IPS-NIHi11 (cell line): ENCODE measurements around the gene ST7.
"Not testable (repeated sequence)": the region's sequence is repeated elsewhere in the genome, so short reads cannot be mapped to it uniquely, and the experiment has no call there.

Source experiments
- DNase-seq: peaks from one replicate; pipeline ENCODE4 v3.0.0; 2012; ENCODE audit warnings: mixed read lengths, low spot score

Gene ST7

DNA sequence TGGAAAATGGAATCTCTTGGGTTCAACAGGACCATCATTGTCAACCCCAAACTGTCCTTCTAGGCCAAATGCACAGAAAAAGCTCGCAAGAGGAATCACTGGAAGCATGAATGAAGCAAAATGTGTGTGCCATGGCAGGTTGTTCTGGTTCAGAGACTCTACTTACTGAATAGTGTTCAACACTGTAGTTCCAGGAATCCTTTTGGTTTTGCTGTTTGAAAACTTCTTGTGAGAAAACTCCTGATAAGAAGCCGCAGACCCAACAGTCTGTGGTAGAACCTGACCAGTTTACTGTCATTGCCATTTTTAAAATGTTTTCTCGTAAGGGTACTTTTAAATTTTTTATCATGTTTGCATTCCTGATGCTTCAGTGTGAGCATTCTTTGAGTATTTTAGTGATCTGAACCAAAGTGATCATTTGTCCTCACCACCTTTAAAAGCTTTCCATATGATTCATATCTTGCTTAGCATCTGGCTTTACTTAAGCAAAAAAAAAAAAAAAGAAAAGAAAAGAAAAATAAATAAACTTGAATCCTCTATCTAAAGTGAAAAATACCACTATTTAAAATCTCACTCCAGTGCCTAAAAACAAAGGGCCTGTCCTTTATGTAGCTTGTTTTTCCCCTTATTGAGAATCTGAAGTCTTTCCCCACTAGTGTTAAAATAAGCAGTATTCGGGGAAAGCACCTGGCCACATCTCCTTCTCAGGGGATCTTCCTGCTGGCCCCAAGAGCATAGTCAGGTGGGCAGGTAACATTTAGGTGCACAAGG, 277.2 kb downstream of the ST7 start:
- DNase-seq: no peak

DNA sequence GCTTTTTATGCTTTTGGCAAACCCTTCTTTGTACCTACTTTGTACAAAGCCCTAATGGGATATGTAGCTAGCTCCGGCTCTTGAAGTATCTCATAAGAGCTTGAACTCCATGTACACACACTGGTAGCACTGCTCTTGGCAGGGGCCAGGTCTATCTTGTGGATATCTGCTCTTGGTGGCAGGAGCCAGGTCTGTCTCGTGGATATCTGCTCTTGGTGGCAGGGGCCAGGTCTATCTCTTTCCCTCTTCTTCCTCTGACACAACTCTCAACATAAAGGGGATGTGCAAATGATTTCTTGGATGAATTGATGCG, 277.7 kb downstream of the ST7 start:
- no peak for DNase-seq

DNA sequence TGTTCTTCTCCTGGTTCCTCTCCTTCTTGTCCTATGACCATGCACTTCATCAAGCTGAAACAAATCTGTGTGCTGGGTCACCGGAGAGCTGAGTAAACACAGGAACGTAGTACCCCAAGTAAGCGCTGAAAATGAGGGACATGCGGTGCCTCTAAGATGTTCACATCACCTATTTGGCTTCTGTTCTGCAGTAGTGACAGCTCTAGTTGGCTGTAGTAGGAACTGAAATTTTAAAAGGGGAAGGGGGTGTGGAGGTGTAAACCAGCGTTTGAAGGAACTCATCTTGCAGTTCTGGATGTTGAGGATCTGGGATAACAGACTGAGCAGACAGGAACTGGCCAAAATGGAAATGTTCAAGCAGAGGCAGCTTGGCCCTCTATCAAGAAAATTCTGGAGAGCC, 284.3 kb downstream of the ST7 start:
- no peak for DNase-seq

DNA sequence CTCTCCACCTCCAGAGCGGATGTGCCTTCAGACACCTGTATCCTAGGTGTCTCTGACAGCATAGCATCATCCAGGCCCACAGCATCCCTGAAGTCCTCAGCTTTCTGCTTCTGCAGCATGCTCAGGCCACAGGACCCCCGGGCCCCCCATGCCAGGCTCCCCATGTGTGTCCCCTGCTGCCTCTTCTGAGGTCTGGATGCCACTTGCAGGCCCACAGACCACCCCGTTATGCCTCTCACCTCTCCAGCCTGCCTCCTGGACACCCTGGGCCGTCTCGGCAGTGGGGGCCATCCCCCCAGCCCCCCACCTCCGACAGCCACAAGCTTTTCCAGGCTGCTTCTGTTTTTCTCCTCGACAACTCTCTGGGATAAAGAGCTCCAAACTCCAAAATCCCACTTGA, 285.2 kb downstream of the ST7 start:
- no peak for DNase-seq

DNA sequence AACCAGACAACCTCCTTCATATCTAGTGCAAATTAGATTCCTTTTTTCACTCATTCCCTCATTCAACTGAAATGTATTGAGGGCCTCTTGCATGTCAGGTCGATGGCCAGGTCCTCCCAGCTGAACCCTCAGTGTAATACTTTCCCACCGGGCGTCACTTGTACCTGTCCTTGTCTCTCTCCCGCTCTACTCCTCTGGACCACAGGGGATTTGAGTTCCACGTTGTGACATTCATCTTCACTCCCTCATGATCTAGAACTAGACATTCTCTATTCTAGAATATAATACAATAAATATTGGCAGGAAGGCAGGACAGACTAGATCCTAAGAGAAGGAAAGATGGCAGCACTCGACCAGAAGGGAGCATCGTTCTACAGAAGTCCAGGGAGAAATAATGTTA, 285.6 kb downstream of the ST7 start:
- DNase-seq: no peak

DNA sequence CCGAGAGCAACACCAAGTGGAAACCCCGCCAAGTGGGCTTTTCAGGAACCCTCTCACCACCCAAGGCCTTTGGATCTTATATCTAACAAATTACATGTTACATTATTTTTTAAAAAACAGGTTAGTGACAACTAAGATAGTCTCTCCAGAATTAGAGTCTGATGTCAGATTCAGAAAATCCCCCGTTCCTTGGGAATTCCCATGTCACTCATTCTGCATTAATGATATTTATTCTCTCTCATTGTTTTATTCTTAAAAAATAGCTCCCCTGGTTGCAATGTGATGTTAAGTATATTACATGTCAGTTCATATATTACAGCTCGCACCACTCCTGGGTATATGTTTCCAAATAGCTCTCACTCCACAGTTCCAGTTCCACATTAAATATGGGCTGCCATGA, 287.8 kb downstream of the ST7 start:
- DNase-seq: no peak

DNA sequence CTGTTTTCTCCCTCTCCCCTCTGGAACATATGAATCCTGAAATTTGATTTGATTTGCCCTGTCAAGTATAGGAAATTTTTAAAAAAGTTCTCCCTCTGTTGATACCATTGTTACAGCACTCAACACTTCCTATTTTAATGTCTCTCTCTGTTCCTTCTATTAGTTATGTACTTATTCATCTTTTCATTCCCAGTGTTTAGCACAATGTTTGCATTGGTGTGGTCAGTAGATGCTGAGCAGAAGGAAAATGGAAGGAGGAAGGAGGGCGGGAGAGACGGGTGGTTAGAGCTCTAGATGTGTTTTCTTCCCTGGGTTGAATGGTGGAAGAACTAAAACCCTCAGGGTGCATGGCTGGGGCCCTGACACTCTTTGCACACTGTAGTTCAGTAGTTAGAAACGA, 290.1 kb downstream of the ST7 start:
- DNase-seq: no peak

DNA sequence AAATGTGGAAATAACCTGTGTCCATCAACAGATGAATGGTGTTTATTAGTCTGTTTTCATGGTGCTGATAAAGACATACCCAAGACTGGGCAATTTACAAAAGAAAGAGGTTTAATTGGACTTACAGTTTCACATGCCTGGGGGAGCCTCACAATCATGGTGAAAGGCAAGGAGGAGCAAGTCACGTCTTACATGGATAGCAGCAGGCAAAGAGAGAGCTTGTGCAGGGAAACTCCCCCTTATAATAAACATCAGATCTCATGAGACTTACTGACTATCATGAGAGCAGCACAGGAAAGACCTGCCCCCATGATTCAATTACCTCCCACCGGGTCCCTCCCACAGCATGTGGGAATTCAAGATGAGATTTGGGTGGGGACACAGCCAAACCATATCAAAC, 292.4 kb downstream of the ST7 start:
- DNase-seq: not testable (repeated sequence)

DNA sequence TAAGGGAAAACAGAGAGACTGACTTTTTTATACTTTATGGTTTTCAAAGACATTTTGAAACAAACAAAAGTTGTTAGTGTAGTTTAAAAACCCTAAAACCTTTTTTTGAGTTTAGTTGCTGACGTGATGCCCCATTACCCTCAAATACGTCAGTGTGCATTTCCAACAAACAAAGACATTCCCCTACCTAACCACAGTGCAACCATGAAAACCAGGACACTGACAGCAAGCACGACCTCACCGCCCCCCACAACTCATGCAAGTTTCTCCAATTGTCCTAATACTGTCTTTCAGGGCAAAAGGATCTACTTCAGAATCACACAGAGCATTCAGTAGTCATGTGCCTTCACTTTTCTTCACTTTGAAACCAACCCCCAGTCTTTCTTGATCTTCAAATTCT, 294.5 kb downstream of the ST7 start:
- no peak for DNase-seq

DNA sequence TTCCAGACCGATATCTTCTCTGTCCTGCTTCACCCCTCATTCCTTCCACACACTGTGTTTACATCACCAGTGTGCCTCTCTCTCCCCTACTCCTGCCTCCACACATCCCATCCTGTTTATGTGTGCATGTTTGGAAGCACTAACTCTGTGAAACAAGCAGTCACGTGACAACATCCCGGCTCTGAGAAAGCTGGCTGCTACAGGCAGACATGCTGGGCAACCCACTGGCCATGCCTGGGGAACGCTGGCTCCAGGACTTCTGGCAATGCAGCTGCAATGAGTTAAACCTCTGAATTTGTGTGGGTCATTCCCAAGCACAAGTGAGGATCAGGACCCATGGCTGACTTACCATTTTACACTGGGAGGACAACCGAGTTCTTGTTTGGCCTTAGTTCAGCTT, 295.5 kb downstream of the ST7 start:
- no peak for DNase-seq

DNA sequence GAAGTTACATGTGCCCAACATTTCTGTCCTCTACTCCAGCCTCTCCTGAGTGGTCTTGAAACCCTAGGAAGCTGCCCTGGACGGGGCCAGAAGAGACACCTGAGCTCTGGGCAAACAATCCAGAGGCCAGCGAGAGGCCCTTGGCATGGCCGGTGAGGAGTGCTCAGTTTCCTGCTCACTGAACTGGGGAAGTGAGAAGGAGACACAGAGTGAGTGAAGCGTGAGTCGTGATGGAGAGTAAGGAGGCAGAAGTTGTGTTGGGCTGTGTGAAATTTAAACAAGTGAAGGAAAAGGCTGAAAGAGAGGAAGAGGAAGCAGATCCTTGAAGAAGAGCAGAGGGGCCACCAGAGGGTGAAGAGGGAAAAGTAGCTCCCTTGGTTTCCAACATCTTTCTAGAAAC, 296.4 kb downstream of the ST7 start:
- DNase-seq: no peak

DNA sequence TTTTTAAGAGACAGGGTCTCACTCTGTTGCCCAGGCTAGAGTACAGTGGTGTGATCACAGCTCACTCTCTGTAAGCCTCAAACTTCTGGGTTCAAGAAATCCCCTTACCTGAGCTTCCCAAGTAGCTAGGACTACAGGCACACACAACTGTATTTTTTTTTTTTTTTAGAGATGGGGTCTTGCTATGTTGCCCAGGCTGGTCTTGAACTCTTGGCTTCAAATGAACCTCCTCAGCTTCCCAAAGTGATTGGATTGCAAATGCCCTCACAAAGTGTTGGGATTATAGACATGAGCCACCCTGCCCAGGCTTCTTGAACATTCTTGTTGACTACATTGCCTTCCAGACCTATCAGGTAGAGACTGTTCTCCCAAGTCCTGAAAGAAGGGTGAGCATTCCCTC, 296.9 kb downstream of the ST7 start:
- DNase-seq: no peak

DNA sequence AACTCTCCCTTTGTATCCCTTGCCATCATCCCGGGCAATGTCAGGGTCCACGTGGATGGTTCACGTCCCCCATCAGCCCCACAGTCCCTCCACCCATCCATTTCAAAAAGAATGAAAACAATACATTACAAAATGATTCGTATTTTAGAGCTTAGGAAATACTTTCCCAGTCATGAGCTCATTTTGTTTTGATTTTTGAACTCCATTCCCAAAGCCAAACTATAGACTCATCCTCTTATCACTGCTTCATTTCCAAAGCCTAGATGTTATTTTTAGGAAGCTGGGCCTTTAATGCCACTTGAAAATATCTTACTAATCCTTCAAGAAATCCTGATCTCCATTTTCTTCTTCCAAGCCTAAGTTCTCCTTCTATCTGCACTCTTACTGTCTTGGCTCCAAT, 297.5 kb downstream of the ST7 start:
- no peak for DNase-seq

DNA sequence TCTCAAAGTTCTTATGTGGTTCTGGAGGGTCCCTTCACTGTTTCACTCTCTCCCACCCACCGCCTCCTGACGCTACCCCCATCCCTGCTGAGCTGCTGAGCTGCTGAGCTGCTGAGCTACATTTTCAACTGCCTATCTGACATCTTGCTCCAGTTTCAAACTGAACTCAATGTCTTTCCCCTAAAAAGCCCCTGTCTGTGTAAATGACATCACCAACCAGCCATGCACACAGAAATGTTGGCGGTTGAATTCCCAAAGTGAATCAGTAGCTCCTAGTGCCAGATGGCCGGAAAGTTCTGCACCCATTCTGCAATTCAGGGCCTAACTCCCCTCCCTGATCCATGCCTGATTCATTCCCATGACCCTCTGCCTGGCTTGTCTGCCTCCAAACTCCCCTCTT, 298.4 kb downstream of the ST7 start:
- no peak for DNase-seq

DNA sequence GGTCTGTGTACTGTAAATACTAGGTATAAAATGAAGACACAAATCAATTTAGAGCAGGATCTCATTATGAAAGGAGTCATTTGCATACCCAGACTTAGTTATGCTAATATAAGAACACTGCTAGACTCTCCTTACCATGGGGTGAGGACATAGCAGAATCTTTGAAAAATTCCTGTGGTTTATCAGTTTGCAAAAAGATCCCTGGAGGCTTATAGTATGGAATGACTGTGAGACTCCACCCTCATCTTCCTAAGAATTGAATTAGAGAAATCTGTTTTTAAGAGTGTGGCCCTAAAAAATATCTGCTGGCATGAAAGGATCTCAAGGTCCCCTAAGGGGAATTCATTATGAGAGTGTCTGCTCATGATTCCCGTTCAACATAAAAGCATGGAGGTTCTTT, 306.3 kb downstream of the ST7 start:
- DNase-seq: no peak

DNA sequence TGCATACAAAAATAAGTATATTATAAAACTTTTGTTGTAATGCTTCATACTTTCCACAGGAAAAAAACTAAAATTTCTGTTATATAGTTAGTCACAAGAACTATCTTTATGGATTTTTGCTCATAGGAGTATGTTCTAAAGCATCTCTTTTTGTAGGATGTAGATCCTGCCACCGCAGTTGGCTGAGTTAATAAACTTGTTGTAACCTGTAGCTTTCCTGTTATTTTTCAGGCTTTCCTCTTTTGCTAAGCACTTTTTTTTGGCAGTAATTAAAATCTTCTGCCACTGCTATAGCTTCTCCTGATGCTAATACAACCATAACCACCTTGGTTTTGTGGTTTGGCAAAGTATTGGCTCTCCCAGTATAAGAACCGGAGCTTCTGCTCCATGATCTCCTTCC, 309.2 kb downstream of the ST7 start:
- no peak for DNase-seq

DNA sequence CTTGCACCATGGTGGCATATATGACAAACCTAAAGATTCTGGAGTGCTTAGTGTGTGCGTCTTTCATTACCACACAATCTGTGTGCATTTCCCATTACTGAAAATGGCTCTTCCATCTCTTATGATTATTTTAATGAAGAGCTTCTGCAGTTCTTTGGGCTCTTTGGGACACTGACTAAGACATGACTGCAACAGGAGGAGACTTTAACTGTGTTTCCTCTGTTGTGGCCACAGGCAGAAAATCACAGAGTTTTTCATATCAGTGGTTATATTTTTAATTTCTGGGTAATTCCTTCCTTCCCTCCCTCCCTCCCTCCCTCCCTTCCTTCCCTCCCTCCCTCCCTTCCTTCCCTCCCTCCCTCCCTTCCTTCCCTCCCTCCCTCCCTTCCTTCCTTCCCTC, 311.4 kb downstream of the ST7 start:
- DNase-seq: no peak

DNA sequence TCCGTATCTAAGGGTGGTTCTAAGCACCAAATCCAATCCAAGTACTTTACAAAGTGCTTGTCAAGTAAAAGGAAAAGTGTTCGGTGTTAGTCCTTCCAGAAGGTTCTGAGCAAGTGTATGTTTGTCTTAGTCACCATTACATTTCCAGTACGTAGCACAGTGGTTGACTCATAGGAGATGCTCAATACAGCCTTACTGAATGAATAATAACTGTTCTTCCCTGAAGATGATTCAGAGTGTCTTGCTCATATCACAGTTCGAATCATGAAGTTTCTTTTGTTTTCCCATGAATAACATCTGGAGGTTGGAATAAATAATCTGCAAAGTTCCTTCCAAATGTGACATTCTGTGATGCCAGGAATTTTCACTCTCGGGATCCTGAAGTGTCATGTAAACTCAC, 316.1 kb downstream of the ST7 start:
- no peak for DNase-seq

DNA sequence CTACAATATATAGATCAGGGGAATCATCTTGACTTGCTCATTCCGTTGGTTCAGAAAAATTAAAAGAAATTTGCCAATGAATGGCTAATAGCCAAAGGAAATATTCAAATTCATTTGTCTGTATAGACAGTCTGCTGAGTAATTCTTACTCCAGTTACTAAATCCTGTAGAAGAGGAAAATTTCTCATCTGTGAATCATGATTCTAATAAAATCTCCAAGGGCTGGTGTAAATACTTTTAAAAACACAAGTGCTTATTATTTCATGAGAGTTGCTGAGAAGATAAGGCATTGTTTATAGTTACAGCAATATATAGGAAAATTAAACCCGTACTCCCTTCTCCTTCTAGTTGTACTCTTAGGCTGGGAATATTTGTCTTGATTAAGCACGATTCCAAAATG, 316.6 kb downstream of the ST7 start:
- DNase-seq: no peak

DNA sequence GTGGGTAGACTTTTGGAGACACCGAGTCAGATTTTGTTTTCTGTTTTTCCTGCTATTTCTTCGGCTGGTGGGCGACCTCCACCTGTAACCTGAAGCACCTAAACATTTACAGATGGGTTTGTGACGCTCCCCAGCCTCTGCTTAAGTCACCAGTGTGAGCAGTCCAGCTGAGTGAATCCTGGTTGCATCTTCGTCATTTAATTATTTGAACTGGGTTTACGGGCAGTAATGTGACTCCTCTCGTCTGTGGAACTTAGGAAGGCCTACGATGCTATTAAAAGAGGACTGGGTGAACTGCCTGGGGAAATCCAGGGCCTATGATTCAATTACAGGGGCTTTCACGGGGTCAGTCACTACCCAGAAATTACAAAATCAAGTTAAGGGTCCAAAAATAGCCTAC, 317.1 kb downstream of the ST7 start:
- DNase-seq: no peak

DNA sequence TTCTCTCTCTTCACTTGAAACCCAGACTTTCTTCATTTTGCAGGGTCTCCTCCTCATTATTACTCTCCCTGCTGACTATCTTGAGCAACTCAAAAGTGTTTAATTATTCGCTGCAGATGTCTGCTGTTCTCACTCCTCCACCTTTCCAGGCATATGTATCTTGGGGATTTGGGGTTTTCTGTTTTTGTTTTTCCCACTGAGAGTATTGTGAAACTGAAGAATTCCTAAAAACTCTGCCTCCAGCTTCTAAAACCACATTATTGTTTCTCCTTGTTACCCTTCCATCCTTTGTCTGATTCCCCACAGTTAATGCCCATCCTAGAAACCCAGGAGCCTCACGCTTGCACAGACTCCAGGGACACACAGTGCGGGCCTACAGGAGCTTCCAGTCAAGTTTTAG, 318.3 kb downstream of the ST7 start:
- DNase-seq: no peak

DNA sequence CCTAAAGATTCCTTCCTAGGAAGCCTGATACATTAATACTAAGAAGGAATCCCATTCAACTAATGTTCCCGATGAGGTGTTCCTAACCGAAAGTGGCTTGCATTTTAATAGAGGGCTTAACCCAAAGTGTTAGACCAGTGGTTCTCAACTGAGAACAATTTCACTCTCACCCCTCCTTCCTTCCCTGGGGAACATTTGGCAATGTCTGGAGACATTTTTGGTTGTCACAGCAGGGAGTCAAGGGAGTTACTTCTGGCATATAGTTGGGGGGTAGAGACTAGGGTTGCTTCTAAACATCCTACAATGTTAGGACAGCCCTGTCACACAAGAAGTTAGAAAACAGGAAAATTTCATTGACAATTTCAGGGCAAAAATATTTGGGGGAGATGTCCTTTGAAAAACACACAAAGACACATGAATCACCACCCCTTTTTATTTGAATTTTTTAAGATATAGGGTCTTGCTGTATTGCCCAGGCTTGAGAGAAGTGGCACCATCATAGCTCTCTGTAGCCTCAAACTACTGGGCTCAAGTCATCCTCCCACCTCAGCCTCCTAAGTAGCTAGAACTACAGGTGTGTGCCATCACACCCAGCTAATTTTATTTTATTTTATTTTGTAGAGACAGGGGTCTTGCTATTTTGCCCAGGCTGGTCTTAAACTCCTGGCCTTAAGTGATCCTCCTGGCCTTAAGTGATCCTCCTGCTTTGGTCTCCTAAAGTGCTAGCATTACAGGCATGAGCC, 318.9 kb downstream of the ST7 start:
- DNase-seq: no peak

DNA sequence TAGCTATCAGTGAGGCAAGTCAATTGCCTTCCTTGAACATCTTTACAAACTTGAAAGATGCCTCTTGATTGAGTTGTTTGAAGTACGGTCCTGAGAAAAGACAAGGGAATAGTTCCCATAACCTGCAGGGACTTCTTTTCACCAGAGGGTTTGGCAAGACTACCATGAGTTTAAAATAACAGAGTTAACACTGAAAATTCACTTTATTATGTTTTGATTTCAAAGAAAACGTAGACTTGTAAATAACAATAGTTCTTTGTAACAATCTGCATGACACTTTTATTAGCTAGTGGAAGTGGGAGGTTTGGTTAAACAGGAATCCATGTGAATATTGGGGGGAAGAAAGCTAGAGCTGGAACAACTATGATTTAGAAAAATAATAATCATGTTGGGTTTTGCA, 320.0 kb downstream of the ST7 start:
- no peak for DNase-seq

DNA sequence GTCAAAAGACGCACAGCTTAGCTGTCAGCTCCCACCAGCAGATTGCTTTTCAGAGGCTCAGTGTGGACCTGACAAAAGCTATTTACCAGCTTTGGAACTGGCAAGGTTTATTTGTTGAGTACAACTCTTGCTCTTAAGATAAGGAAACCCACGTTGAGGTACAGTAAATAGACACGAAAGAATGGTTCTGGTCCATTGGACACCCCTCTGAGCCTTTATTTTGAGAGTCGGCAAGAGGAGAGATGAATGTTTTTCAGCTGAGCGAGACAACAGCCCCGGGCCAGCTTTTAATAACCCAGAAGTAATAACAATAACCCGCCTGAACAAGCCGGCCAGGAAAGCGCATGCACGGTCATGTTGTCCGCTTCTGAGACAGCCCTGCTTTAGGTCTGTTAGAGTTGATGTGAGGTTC, 320.5 kb downstream of the ST7 start:
- DNase-seq: no peak
